Endothelial cell of umbilical vein (primary cell): ENCODE results near the gene DLG1. TPM values are rescaled to one million over a fixed set of nuclear protein-coding genes. Genes with fewer than 3 reads are reported as not detected.

Experiments
- BruUV-seq: library from RNA; stranded (reverse); fragments of 400-500 nt; replicated peaks from 2 replicates; lab custom pipeline; 2021; lab: Mats Ljungman, UMichigan
- CTCF ChIA-PET: fragments of 300-600, 350-600 bp; sonication (Branson Sonifier 250); formaldehyde crosslinking; loops from one replicate; lab custom pipeline; 2021; ENCODE audit warnings: antibody characterized with exemption, inconsistent platforms; lab: Charles Lee
- POLR2A ChIA-PET: fragments of 300-600, 350-600 bp; sonication (Branson Sonifier 250); formaldehyde crosslinking; loops from one replicate; lab custom pipeline; 2021; ENCODE audit warnings: antibody characterized with exemption, inconsistent platforms; lab: Charles Lee
- DNase-seq: peaks from one replicate; pipeline ENCODE4 v3.0.0-alpha.2; 2011; ENCODE audit warnings: low read depth, low spot score
- FAIRE-seq: peaks from 2 replicates; lab custom pipeline; 2011; peaks lifted over from hg19 to GRCh38; lab: Jason Lieb, UNC
- H2AFZ ChIP-seq: 2 replicates; pipeline ENCODE4 v1.6.0; 2012; ENCODE audit warnings: low read depth, low read length, control low read depth, inconsistent platforms
- H3K27ac ChIP-seq: 2 replicates; pipeline ENCODE4 v1.5.1; 2011; ENCODE audit warnings: low read depth, mild to moderate bottlenecking, control low read depth, low read length, moderate library complexity; ENCODE audit not compliant: insufficient read depth
- H3K27me3 ChIP-seq, 2 experiments: 2 replicates each; pipeline versions ENCODE4 v1.6.0 to v1.6.1; 2011; ENCODE audit warnings: low read length in 2 of 2, mixed read lengths in 1 of 2; ENCODE audit not compliant: control insufficient read depth in 2 of 2, insufficient read depth in 2 of 2
- H3K36me3 ChIP-seq, 2 experiments: 2 replicates in 1 of 2; 3 replicates in 1 of 2; pipeline ENCODE4 v1.5.1; 2011; ENCODE audit warnings: low read length in 2 of 2, mild to moderate bottlenecking in 1 of 2, moderate library complexity in 1 of 2; ENCODE audit not compliant: control insufficient read depth in 2 of 2, insufficient read depth in 2 of 2; ENCODE audit errors: extremely low read depth in 1 of 2
- H3K4me1 ChIP-seq: 3 replicates; pipeline ENCODE4 v1.5.1; 2011; ENCODE audit warnings: mild to moderate bottlenecking, low read length; ENCODE audit not compliant: control insufficient read depth, insufficient read depth; ENCODE audit errors: extremely low read depth
- H3K4me2 ChIP-seq: 2 replicates; pipeline ENCODE4 v1.6.1; 2011; ENCODE audit warnings: low read length, control low read depth, mixed read lengths; ENCODE audit not compliant: insufficient read depth
- H3K4me3 ChIP-seq, 3 experiments: fragments of 200-600 bp in 1 of 3; sonication (generic), shearing (Covaris generic) in 1 of 3; replicated peaks in 1 of 3; 2 replicates each; pipeline ENCODE4 v1.5.1; 2011 to 2016; ENCODE audit warnings: control low read depth in 3 of 3, low read length in 3 of 3, mild to moderate bottlenecking in 2 of 3, inconsistent platforms in 1 of 3, low read depth in 1 of 3, moderate library complexity in 1 of 3; ENCODE audit not compliant: insufficient read depth in 1 of 3
- H3K79me2 ChIP-seq: 2 replicates; pipeline ENCODE4 v1.6.0; 2012; ENCODE audit warnings: low read length, inconsistent platforms; ENCODE audit not compliant: control insufficient read depth, insufficient read depth
- H3K9ac ChIP-seq: replicated peaks from 2 replicates; pipeline ENCODE3; 2011; ENCODE audit warnings: low read length, control low read depth; ENCODE audit not compliant: insufficient read depth; ENCODE audit errors: extremely low read depth
- H3K9me1 ChIP-seq: replicated peaks from 3 replicates; pipeline ENCODE4 v1.6.0; 2011; ENCODE audit warnings: mild to moderate bottlenecking, low read length; ENCODE audit not compliant: control insufficient read depth, insufficient read depth; ENCODE audit errors: extremely low read depth
- H3K9me3 ChIP-seq: replicated peaks from 2 replicates; pipeline ENCODE4 v1.5.1; 2012; ENCODE audit warnings: low read length, inconsistent platforms; ENCODE audit not compliant: control insufficient read depth, insufficient read depth
- H4K20me1 ChIP-seq: replicated peaks from 2 replicates; pipeline ENCODE3; 2011; ENCODE audit warnings: mild to moderate bottlenecking, low read length; ENCODE audit not compliant: control insufficient read depth, insufficient read depth; ENCODE audit errors: extremely low read depth
- FOS ChIP-seq: IDR thresholded peaks from 2 replicates; pipeline ENCODE4 v1.6.1; 2011; ENCODE audit warnings: mild to moderate bottlenecking, low read length, moderate library complexity, borderline replicate concordance; ENCODE audit not compliant: insufficient read depth
- GATA2 ChIP-seq: IDR thresholded peaks from 2 replicates; pipeline ENCODE4 v1.7.0; 2011; ENCODE audit warnings: low read depth, mild to moderate bottlenecking, moderate library complexity, mixed read lengths, low read length; ENCODE audit not compliant: insufficient read length, insufficient read depth
- MYC ChIP-seq: IDR thresholded peaks from one replicate; pipeline ENCODE4 v1.6.1; 2011; ENCODE audit warnings: mild to moderate bottlenecking, low read depth, low read length
- POLR2A ChIP-seq: IDR thresholded peaks from 2 replicates; pipeline ENCODE4 v1.6.1; 2012; ENCODE audit warnings: low read depth, mild to moderate bottlenecking, control low read depth, low read length
- dilution Hi-C: fragments of 300-500 bp; cut with MboI; formaldehyde crosslinking; loops from one replicate; pipeline ENCODE4 v1.15.0; 2019; ENCODE audit warnings: low sequenced_read_pairs; ENCODE audit not compliant: extremely low pct_ligation_motif_present
- intact Hi-C: fragments of 100-400 bp; cut with micrococcal nuclease; formaldehyde crosslinking; loops from one replicate; pipeline ENCODE4 v1.10.0; 2022
- polyA plus RNA-seq, 4 experiments: library from polyadenylated mRNA; depleted of rRNA in 3 of 4; stranded (reverse) in 3 of 4; unstranded in 1 of 4; fragments of >200 nt; gene quantifications; 2 replicates each; pipeline versions ENCODE4 v1.2.1 to v1.2.3, GENCODE V29; 2011 to 2012; ENCODE audit warnings: missing spikeins in 1 of 4
- total RNA-seq: library from RNA; stranded (reverse); gene quantifications from 2 replicates; pipeline ENCODE4 v1.2.3, GENCODE V29; 2021
- TF ChIP-seq, protein P1 (sequence below), 2 donors: IDR thresholded peaks; 1 replicate in 1 of 2; 2 replicates in 1 of 2; pipeline ENCODE4 v1.5.1; 2011; ENCODE audit warnings: low read length in 2 of 2, mild to moderate bottlenecking in 2 of 2, moderate library complexity in 2 of 2, control low read depth in 1 of 2, inconsistent platforms in 1 of 2, low read depth in 1 of 2; ENCODE audit not compliant: insufficient read depth in 1 of 2; ENCODE audit errors: extremely low read depth in 1 of 2

DLG1 gene
- total and polyA plus RNA-seq, 2 donors (not counting 3 experiments of a cell fraction or from before 2014, with no cell fraction given): 26.5 to 80.1 TPM

- TF ChIP-seq, protein P1, sequence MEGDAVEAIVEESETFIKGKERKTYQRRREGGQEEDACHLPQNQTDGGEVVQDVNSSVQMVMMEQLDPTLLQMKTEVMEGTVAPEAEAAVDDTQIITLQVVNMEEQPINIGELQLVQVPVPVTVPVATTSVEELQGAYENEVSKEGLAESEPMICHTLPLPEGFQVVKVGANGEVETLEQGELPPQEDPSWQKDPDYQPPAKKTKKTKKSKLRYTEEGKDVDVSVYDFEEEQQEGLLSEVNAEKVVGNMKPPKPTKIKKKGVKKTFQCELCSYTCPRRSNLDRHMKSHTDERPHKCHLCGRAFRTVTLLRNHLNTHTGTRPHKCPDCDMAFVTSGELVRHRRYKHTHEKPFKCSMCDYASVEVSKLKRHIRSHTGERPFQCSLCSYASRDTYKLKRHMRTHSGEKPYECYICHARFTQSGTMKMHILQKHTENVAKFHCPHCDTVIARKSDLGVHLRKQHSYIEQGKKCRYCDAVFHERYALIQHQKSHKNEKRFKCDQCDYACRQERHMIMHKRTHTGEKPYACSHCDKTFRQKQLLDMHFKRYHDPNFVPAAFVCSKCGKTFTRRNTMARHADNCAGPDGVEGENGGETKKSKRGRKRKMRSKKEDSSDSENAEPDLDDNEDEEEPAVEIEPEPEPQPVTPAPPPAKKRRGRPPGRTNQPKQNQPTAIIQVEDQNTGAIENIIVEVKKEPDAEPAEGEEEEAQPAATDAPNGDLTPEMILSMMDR (IDR thresholded peaks at IDR 0.05; ENCODE audit: extremely low read depth in 1 of 2, insufficient read depth in 1 of 2, low read depth in 1 of 2, low read length in 2 of 2): no peak
- TF ChIP-seq GATA2 (no peak), MYC (no peak)
- Histone ChIP-seq H3K4me1 (no peaks in the 10 kb centered on the region), H3K4me3 (no peak overlapping the region), H3K4me2 (no peak overlapping the region), H3K9ac (no peak overlapping the region), H3K27ac (no peak overlapping the region), H3K9me1 (no peaks in the 10 kb centered on the region), H3K9me3 (no peaks in the 10 kb centered on the region), H4K20me1 (no peaks in the 10 kb centered on the region), H3K27me3 (no peaks in the 10 kb centered on the region), H3K79me2 (no peaks in the 10 kb centered on the region), H2AFZ (no peak overlapping the region), H3K36me3 (no peaks in the 10 kb centered on the region)
- dilution Hi-C loops (no loop called here), intact Hi-C loops (no loop called here)
- ChIA-PET CTCF (no interaction called here), POLR2A (no interaction called here)
- no peak for DNase-seq
- FAIRE-seq: no peak
- BruUV-seq: no TSS peak
Measured at GRCh38 chr3:197320582-197320981, 22.2 kb upstream of the DLG1 start.

- Histone ChIP-seq H3K9me3 (no peaks in the 10 kb centered on the region), H3K4me2 (no peak overlapping the region), H3K36me3 (no peaks in the 10 kb centered on the region), H3K27ac (no peak overlapping the region), H3K9me1 (no peaks in the 10 kb centered on the region), H2AFZ (no peak overlapping the region), H3K27me3 (no peaks in the 10 kb centered on the region), H3K79me2 (no peaks in the 10 kb centered on the region), H4K20me1 (no peaks in the 10 kb centered on the region), H3K9ac (no peak overlapping the region), H3K4me3 (no peak overlapping the region), H3K4me1 (no peaks in the 10 kb centered on the region)
- no peak for DNase-seq
- CTCF ChIA-PET: interaction anchor here (0.8 kb wide), 1 partner anchor 13 kb away, joined by 4 read pairs; no protein-coding TSS in a partner anchor
- TF ChIP-seq POLR2A (no peak), FOS (peak; percentile 73)
- dilution Hi-C loops (no loop called here), intact Hi-C loops (no loop called here)
- BruUV-seq: no TSS peak
- FAIRE-seq: no peak
- POLR2A ChIA-PET: no interaction called here
Measured at GRCh38 chr3:197317250-197317963, 19.0 kb upstream of the DLG1 start.
